ENCODE results near the gene SCAF11. TPM values are rescaled to one million over a fixed set of nuclear protein-coding genes. Genes with fewer than 3 reads are reported as not detected.

The SCAF11 gene
- total RNA-seq, 4 donors from 2014 or later = 56.7 to 181 (median 101) TPM

- no peaks in the 10 kb centered on the region for H3K27me3 ChIP-seq
- H3K4me3 ChIP-seq = no peak overlapping the region
- intact Hi-C loops (cut with DNase I; ENCODE audit: low total_unique reads) (no loop called here), in situ Hi-C loops (cut with MboI; ENCODE audit: low pct_ligation_motif_present in 1 of 4, low pct_unique_long_range_greater_than_20kb in 1 of 4, low sequenced_read_pairs in 3 of 4) (no loop called here)
- TF ChIP-seq CTCF (IDR thresholded peaks at IDR 0.05) (no peak), POLR2AphosphoS5 (IDR thresholded peaks at IDR 0.05) (no peak), POLR2A (IDR thresholded peaks at IDR 0.05) (no peak), EP300 (IDR thresholded peaks at IDR 0.05; ENCODE audit: low read depth) (no peak)
- H3K9me3 ChIP-seq = no peaks in the 10 kb centered on the region
- DNase-seq = no peak
- 38 to 52% methylated on average over 2 of the region's 2 CpGs for WGBS, 2 donors (ENCODE audit: low coverage in 1 of 2)
- H3K36me3 ChIP-seq = peaks cover 0 to 8% (median 3%) of the 10 kb centered on the region in 4 donors
- peaks cover 0 to 3% (median 1%) of the 10 kb centered on the region in 4 donors for H3K4me1 ChIP-seq
- no peak overlapping the region for H3K27ac ChIP-seq
Measured at GRCh38 chr12:45913631-45914030, 76.7 kb downstream of the SCAF11 start.

GRCh38 chr12:45912774-45913173 is 77.6 kb downstream of the SCAF11 start:
- Histone ChIP-seq H3K36me3 (peaks cover 0 to 5% (median 0%) of the 10 kb centered on the region in 4 donors), H3K27me3 (no peaks in the 10 kb centered on the region), H3K9me3 (no peaks in the 10 kb centered on the region), H3K4me1 (peaks cover 0 to 6% (median 1%) of the 10 kb centered on the region in 4 donors), H3K4me3 (no peak overlapping the region), H3K27ac (no peak overlapping the region)
- no peak for DNase-seq
- 37 to 52% methylated on average over 3 of the region's 3 CpGs for WGBS, 2 donors (ENCODE audit: low coverage in 1 of 2)
- intact Hi-C loops (cut with DNase I; ENCODE audit: low total_unique reads) (no loop called here), in situ Hi-C loops (cut with MboI; ENCODE audit: low pct_ligation_motif_present in 1 of 4, low pct_unique_long_range_greater_than_20kb in 1 of 4, low sequenced_read_pairs in 3 of 4) (no loop called here)
- no peak for TF ChIP-seq POLR2A (IDR thresholded peaks at IDR 0.05)
- no peak for TF ChIP-seq EP300 (IDR thresholded peaks at IDR 0.05; ENCODE audit: low read depth)
- TF ChIP-seq CTCF (IDR thresholded peaks at IDR 0.05) = no peak
- TF ChIP-seq POLR2AphosphoS5 (IDR thresholded peaks at IDR 0.05) = no peak

- H3K27ac ChIP-seq = no peak overlapping the region
- no peak for DNase-seq
- WGBS, 2 donors (ENCODE audit: low coverage in 1 of 2) = 62 to 84% methylated on average over 3 to 4 of the region's 4 CpGs
Measured at GRCh38 chr12:45909041-45909713, 81.2 kb downstream of the SCAF11 start.

GRCh38 chr12:45907955-45908354 is 82.4 kb downstream of the SCAF11 start:
- TF ChIP-seq CTCF (IDR thresholded peaks at IDR 0.05) (no peak), EP300 (IDR thresholded peaks at IDR 0.05; ENCODE audit: low read depth) (no peak), POLR2AphosphoS5 (IDR thresholded peaks at IDR 0.05) (no peak), POLR2A (IDR thresholded peaks at IDR 0.05) (no peak)
- intact Hi-C loops (cut with DNase I; ENCODE audit: low total_unique reads) = no loop called here
- DNase-seq = no peak
- H3K36me3 ChIP-seq = peaks cover 0 to 16% (median 2%) of the 10 kb centered on the region in 4 donors
- in situ Hi-C loops (cut with MboI; ENCODE audit: low pct_ligation_motif_present in 1 of 4, low pct_unique_long_range_greater_than_20kb in 1 of 4, low sequenced_read_pairs in 3 of 4) = no loop called here
- peaks cover 0 to 6% (median 1%) of the 10 kb centered on the region in 4 donors for H3K4me1 ChIP-seq
- no peaks in the 10 kb centered on the region for H3K27me3 ChIP-seq
- no peak overlapping the region for H3K27ac ChIP-seq
- WGBS, 2 donors (ENCODE audit: low coverage in 1 of 2) = 72% methylated on average over 3 to 4 of the region's 4 CpGs
- no peak overlapping the region for H3K4me3 ChIP-seq
- no peaks in the 10 kb centered on the region for H3K9me3 ChIP-seq

More at GRCh38 chr12:45909041-45909713, 81.2 kb downstream of the SCAF11 start:
- peaks cover 0 to 13% (median 2%) of the 10 kb centered on the region in 4 donors for H3K36me3 ChIP-seq
- H3K4me3 ChIP-seq = no peak overlapping the region
- no peak for TF ChIP-seq EP300 (IDR thresholded peaks at IDR 0.05; ENCODE audit: low read depth)
- TF ChIP-seq POLR2A (IDR thresholded peaks at IDR 0.05) = no peak
- TF ChIP-seq POLR2AphosphoS5 (IDR thresholded peaks at IDR 0.05) = no peak
- TF ChIP-seq CTCF (IDR thresholded peaks at IDR 0.05) = no peak
- peaks cover 0 to 6% (median 1%) of the 10 kb centered on the region in 4 donors for H3K4me1 ChIP-seq
- intact Hi-C loops (cut with DNase I; ENCODE audit: low total_unique reads) = no loop called here
- no peaks in the 10 kb centered on the region for H3K27me3 ChIP-seq
- no peaks in the 10 kb centered on the region for H3K9me3 ChIP-seq
- in situ Hi-C loops (cut with MboI; ENCODE audit: low pct_ligation_motif_present in 1 of 4, low pct_unique_long_range_greater_than_20kb in 1 of 4, low sequenced_read_pairs in 3 of 4) = no loop called here

Measured in transverse colon (tissue), 4 donors.